Measurements from ENCODE around the gene GNRHR.

- no peak for TF ChIP-seq POLR2A (IDR thresholded peaks at IDR 0.05)
- TF ChIP-seq, protein P1, sequence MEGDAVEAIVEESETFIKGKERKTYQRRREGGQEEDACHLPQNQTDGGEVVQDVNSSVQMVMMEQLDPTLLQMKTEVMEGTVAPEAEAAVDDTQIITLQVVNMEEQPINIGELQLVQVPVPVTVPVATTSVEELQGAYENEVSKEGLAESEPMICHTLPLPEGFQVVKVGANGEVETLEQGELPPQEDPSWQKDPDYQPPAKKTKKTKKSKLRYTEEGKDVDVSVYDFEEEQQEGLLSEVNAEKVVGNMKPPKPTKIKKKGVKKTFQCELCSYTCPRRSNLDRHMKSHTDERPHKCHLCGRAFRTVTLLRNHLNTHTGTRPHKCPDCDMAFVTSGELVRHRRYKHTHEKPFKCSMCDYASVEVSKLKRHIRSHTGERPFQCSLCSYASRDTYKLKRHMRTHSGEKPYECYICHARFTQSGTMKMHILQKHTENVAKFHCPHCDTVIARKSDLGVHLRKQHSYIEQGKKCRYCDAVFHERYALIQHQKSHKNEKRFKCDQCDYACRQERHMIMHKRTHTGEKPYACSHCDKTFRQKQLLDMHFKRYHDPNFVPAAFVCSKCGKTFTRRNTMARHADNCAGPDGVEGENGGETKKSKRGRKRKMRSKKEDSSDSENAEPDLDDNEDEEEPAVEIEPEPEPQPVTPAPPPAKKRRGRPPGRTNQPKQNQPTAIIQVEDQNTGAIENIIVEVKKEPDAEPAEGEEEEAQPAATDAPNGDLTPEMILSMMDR (IDR thresholded peaks at IDR 0.05) = no peak
These were observed 25.4 kb upstream of the GNRHR start for GRCh38 chr4:67779631-67780030.

Measured in upper lobe of left lung (tissue), 4 donors.